A549 (cell line): ENCODE measurements around the gene BLTP3A.

ENCODE experiments used
- CEBPB ChIP-seq, 2 experiments: fragments of >200 bp in 1 of 2; sonication (Bioruptor Twin) in 1 of 2; formaldehyde crosslinking in 1 of 2; IDR thresholded peaks; 2 replicates each; pipeline ENCODE4 v1.6.1; 2012 to 2016
- EP300 ChIP-seq, 2 experiments: fragments of >200 bp; sonication (Bioruptor Twin); formaldehyde crosslinking; IDR thresholded peaks; 2 replicates in 1 of 2; 3 replicates in 1 of 2; pipeline ENCODE4 v1.6.1; 2016 to 2017
- GATA3 ChIP-seq: IDR thresholded peaks from 2 replicates; pipeline ENCODE4 v1.6.1; 2012; ENCODE audit warnings: borderline replicate concordance
- MAZ ChIP-seq: fragments of 150-350 bp; IDR thresholded peaks from 2 replicates; pipeline ENCODE4 v1.6.1; 2014; ENCODE audit warnings: antibody characterized with exemption, low read depth, low read length, borderline replicate concordance
- POLR2A ChIP-seq: IDR thresholded peaks from 2 replicates; pipeline ENCODE4 v1.6.1; 2012; ENCODE audit warnings: mild to moderate bottlenecking, low read length
- RAD21 ChIP-seq, 2 experiments: fragments of >200 bp in 1 of 2; sonication (Bioruptor Twin) in 1 of 2; formaldehyde crosslinking in 1 of 2; IDR thresholded peaks in 1 of 2; conservative IDR thresholded peaks in 1 of 2; 2 replicates in 1 of 2; 3 replicates in 1 of 2; pipeline ENCODE4 v1.6.1; 2012 to 2018; ENCODE audit warnings: inconsistent platforms in 1 of 2
- SMC3 ChIP-seq: fragments of >200 bp; sonication (Bioruptor Twin); formaldehyde crosslinking; IDR thresholded peaks from 3 replicates; pipeline ENCODE4 v1.6.1; 2018; ENCODE audit warnings: inconsistent platforms
- SREBF2 ChIP-seq: fragments of 450-650 bp; IDR thresholded peaks from 2 replicates; pipeline ENCODE4 v1.6.1; 2014; ENCODE audit warnings: mild to moderate bottlenecking, moderate library complexity
- TF ChIP-seq, protein P1 (sequence below): fragments of >200 bp; sonication (Bioruptor Twin); formaldehyde crosslinking; IDR thresholded peaks from 3 replicates; pipeline ENCODE4 v1.5.1; 2016

DNA sequence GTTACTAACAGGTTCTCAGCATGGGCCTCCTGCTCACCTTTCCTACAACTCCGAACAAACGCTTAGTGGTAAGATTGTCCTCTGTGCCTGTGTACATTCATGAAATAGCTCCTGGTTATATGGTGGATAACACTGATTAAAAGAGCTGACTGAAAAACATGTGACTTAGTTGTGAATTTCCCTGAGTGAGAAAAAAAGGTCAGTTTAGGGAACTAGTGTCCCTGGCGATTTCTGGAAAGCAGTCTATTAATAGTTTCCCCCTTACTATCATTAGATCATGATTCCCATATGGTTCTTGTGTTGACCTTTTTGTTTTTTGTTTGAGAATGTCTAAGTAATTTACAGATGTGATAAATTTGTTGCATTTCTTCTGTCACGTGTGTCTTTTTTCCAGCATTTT lies 18.9 kb upstream of the BLTP3A start:
- TF ChIP-seq, protein P1, sequence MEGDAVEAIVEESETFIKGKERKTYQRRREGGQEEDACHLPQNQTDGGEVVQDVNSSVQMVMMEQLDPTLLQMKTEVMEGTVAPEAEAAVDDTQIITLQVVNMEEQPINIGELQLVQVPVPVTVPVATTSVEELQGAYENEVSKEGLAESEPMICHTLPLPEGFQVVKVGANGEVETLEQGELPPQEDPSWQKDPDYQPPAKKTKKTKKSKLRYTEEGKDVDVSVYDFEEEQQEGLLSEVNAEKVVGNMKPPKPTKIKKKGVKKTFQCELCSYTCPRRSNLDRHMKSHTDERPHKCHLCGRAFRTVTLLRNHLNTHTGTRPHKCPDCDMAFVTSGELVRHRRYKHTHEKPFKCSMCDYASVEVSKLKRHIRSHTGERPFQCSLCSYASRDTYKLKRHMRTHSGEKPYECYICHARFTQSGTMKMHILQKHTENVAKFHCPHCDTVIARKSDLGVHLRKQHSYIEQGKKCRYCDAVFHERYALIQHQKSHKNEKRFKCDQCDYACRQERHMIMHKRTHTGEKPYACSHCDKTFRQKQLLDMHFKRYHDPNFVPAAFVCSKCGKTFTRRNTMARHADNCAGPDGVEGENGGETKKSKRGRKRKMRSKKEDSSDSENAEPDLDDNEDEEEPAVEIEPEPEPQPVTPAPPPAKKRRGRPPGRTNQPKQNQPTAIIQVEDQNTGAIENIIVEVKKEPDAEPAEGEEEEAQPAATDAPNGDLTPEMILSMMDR: no peak
- TF ChIP-seq EP300 (IDR thresholded peaks at IDR 0.05) (no peak), CEBPB (IDR thresholded peaks at IDR 0.05) (no peak), GATA3 (no peak), POLR2A (no peak), SMC3 (no peak), SREBF2 (no peak), RAD21 (conservative IDR thresholded peaks at IDR 0.05 in 1 of 2, IDR thresholded peaks at IDR 0.05 in 1 of 2) (no peak), MAZ (no peak)
